Gastroesophageal sphincter (tissue), 3 donors: ENCODE results near the gene GGTA1.

Experiments
- CTCF ChIP-seq, 4 experiments: fragments of 200-600 bp in 2 of 4; fragments of 450-650 bp in 2 of 4; sonication (generic) in 1 of 4; IDR thresholded peaks; one replicate each; pipeline ENCODE4 v1.5.1; 2017 to 2019; ENCODE audit warnings: antibody characterized with exemption in 4 of 4, mild to moderate bottlenecking in 2 of 4, moderate library complexity in 2 of 4
- EP300 ChIP-seq: sonication (generic); formaldehyde crosslinking; IDR thresholded peaks from one replicate; pipeline ENCODE4 v1.6.1; 2017; ENCODE audit warnings: antibody characterized with exemption, mild to moderate bottlenecking
- POLR2A ChIP-seq, 2 donors: fragments of 450-650 bp; IDR thresholded peaks; one replicate each; pipeline ENCODE4 v1.6.1; 2017; ENCODE audit warnings: antibody characterized with exemption in 2 of 2, mild to moderate bottlenecking in 2 of 2, moderate library complexity in 1 of 2
- POLR2AphosphoS5 ChIP-seq: sonication (generic); formaldehyde crosslinking; IDR thresholded peaks from one replicate; pipeline ENCODE4 v1.6.1; 2017; ENCODE audit warnings: antibody characterized with exemption

DNA sequence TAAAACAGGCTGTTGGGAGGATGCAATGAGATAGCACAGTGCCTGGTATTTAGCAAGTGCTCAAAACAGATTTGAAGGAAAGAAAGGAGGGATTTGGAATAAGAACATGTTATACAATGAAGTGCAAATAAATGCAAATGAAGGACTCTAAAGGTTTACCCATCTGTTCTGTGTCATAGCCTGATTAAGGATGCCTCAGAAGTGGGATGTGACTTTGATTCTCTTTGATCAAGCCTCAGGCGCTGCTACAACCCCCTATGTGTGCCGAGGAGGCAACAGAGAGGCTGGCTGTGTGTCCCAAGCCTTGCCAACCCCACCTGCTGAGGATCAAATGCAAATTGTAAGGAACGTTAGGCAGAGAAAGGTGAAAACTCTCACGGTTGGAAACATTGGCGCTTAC is 27.2 kb downstream of the GGTA1 start:
- no peak for TF ChIP-seq POLR2A (IDR thresholded peaks at IDR 0.05)
- no peak for TF ChIP-seq CTCF (IDR thresholded peaks at IDR 0.05)
- TF ChIP-seq POLR2AphosphoS5: no peak
- TF ChIP-seq EP300: no peak
